PC-3 (cell line): ENCODE results near the gene MAK.

Experiments used
- EZH2 ChIP-seq: fragments of 300-600 bp; sonication (generic); IDR thresholded peaks from one replicate; pipeline ENCODE4 v1.6.1; 2017; ENCODE audit warnings: antibody characterized with exemption, mild to moderate bottlenecking, low read length; ENCODE audit not compliant: unreplicated experiment
- EZH2phosphoT487 ChIP-seq: fragments of 300-600 bp; sonication (generic); IDR thresholded peaks from 2 replicates; pipeline ENCODE4 v1.6.1; 2018; ENCODE audit warnings: mild to moderate bottlenecking, antibody characterized with exemption, low read length, borderline replicate concordance
- TF ChIP-seq, protein P1 (sequence below): fragments of 300-600 bp; sonication (generic); conservative IDR thresholded peaks from 2 replicates; pipeline ENCODE4 v1.5.1; 2017; ENCODE audit warnings: antibody characterized with exemption, low read depth, mild to moderate bottlenecking, low read length

DNA sequence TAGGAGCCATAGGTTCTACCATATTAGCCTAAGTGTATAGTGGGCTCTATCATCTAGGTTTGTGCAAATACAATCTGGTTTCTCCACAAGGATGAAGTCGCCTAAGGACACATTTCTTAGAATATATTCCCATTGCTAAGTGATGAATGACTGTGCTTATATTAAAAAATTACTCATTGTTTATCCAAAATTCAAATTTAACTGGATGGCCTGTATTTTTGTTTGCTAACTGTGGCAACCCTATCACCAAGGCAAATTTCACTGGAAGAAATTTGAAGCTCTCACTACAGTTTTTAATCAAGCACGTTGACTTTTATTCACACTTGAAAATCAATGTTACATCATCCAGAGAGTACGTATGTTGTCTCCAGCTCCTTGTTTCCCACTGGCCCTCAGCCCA lies 29.6 kb upstream of the MAK start:
- TF ChIP-seq, protein P1, sequence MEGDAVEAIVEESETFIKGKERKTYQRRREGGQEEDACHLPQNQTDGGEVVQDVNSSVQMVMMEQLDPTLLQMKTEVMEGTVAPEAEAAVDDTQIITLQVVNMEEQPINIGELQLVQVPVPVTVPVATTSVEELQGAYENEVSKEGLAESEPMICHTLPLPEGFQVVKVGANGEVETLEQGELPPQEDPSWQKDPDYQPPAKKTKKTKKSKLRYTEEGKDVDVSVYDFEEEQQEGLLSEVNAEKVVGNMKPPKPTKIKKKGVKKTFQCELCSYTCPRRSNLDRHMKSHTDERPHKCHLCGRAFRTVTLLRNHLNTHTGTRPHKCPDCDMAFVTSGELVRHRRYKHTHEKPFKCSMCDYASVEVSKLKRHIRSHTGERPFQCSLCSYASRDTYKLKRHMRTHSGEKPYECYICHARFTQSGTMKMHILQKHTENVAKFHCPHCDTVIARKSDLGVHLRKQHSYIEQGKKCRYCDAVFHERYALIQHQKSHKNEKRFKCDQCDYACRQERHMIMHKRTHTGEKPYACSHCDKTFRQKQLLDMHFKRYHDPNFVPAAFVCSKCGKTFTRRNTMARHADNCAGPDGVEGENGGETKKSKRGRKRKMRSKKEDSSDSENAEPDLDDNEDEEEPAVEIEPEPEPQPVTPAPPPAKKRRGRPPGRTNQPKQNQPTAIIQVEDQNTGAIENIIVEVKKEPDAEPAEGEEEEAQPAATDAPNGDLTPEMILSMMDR = no peak
- no peak for TF ChIP-seq EZH2phosphoT487
- TF ChIP-seq EZH2 = no peak
